HG02943 (cell line): ENCODE results near the gene SUSD1.
"Not testable (repeated sequence)": the region's sequence is repeated elsewhere in the genome, so short reads cannot be mapped to it uniquely, and the experiment has no call there.

Experiments used
- ATAC-seq: cut with Tn5 transposase; IDR thresholded peaks from one replicate; pipeline ENCODE4 v1.9.1; 2021; ENCODE audit warnings: mild to moderate bottlenecking, low read depth, moderate library complexity; ENCODE audit not compliant: unreplicated experiment

The SUSD1 gene

GRCh38 chr9:112174965-112175795 lies at the start of gene SUSD1:
SUSD1 (minus strand) TSS chr9:112175297; CDS start chr9:112175235, 62 bp downstream.
- ATAC-seq = peak; percentile 41

GRCh38 chr9:112224401-112225289 lies 49.5 kb upstream of the SUSD1 start:
- ATAC-seq = no peak

GRCh38 chr9:112218908-112219307 lies 43.8 kb upstream of the SUSD1 start:
- ATAC-seq = peak; percentile 95

GRCh38 chr9:112212926-112213325 lies 37.8 kb upstream of the SUSD1 start:
- ATAC-seq = no peak

GRCh38 chr9:112207451-112207850 lies 32.4 kb upstream of the SUSD1 start:
- no peak for ATAC-seq

- no peak for ATAC-seq
Measured at GRCh38 chr9:112203536-112203935, 28.4 kb upstream of the SUSD1 start.

GRCh38 chr9:112200711-112201110 lies 25.6 kb upstream of the SUSD1 start:
- no peak for ATAC-seq

- ATAC-seq = no peak
Measured at GRCh38 chr9:112198646-112199045, 23.5 kb upstream of the SUSD1 start.

GRCh38 chr9:112194969-112195431 lies 19.9 kb upstream of the SUSD1 start:
- no peak for ATAC-seq

- no peak for ATAC-seq
Measured at GRCh38 chr9:112193572-112194288, 18.6 kb upstream of the SUSD1 start.

GRCh38 chr9:112190320-112190719 lies 15.2 kb upstream of the SUSD1 start:
- not testable (repeated sequence) for ATAC-seq

GRCh38 chr9:112188884-112189283 lies 13.8 kb upstream of the SUSD1 start:
- ATAC-seq = no peak

- no peak for ATAC-seq
Measured at GRCh38 chr9:112187404-112187803, 12.3 kb upstream of the SUSD1 start.

- no peak for ATAC-seq
Measured at GRCh38 chr9:112186695-112187094, 11.6 kb upstream of the SUSD1 start.

GRCh38 chr9:112184946-112185345 lies 9.8 kb upstream of the SUSD1 start:
- no peak for ATAC-seq

- no peak for ATAC-seq
Measured at GRCh38 chr9:112184221-112184620, 9.1 kb upstream of the SUSD1 start.

GRCh38 chr9:112180387-112180881 lies 5.3 kb upstream of the SUSD1 start:
- ATAC-seq = no peak

- no peak for ATAC-seq
Measured at GRCh38 chr9:112179816-112180215, 4.7 kb upstream of the SUSD1 start.

GRCh38 chr9:112176524-112176923 lies 1.4 kb upstream of the SUSD1 start:
- no peak for ATAC-seq

- no peak for ATAC-seq
Measured at GRCh38 chr9:112175796-112176315, 759 bp upstream of the SUSD1 start.
